MM.1S (cell line): ENCODE data around the gene CHST15.

Experiments used
- CTCF ChIP-seq: fragments of 300-600 bp; sonication (generic); IDR thresholded peaks from 2 replicates; pipeline ENCODE4 v1.5.1; 2016; ENCODE audit warnings: antibody characterized with exemption, low read length, mixed read lengths
- EZH2phosphoT487 ChIP-seq: fragments of 300-600 bp; sonication (generic); IDR thresholded peaks from 2 replicates; pipeline ENCODE4 v1.6.1; 2018; ENCODE audit warnings: antibody characterized with exemption, low read length

- no peak for TF ChIP-seq CTCF
- TF ChIP-seq EZH2phosphoT487 = no peak
Observed at GRCh38 chr10:124060148-124060720, 33.2 kb downstream of the CHST15 start.
